SJCRH30 (cell line): ENCODE results near the gene TMEM14A. TPM values are rescaled to one million over a fixed set of nuclear protein-coding genes. Genes with fewer than 3 reads are reported as not detected.
"Not testable (repeated sequence)": the region's sequence is repeated elsewhere in the genome, so short reads cannot be mapped to it uniquely, and the experiment has no call there.

ENCODE experiments used
- DNase-seq, 2 experiments: peaks; one replicate each; pipeline ENCODE4 v3.0.0-alpha.2; 2015 to 2020
- H3K27ac ChIP-seq: fragments of 250-450 bp; sonication (Bioruptor Pico); 2 replicates; pipeline ENCODE4 v1.5.1; 2020; ENCODE audit warnings: mild to moderate bottlenecking, moderate library complexity
- H3K27me3 ChIP-seq: fragments of 250-450 bp; sonication (Bioruptor Pico); 2 replicates; pipeline ENCODE4 v1.5.1; 2020; ENCODE audit warnings: mild to moderate bottlenecking, moderate library complexity
- H3K36me3 ChIP-seq: fragments of 250-450 bp; sonication (Bioruptor Pico); 2 replicates; pipeline ENCODE4 v1.5.1; 2020; ENCODE audit warnings: mild to moderate bottlenecking, moderate library complexity
- H3K4me1 ChIP-seq: fragments of 250-450 bp; sonication (Bioruptor Pico); 2 replicates; pipeline ENCODE4 v1.5.1; 2020; ENCODE audit warnings: mild to moderate bottlenecking, moderate library complexity
- H3K4me3 ChIP-seq: fragments of 250-450 bp; sonication (Bioruptor Pico); 2 replicates; pipeline ENCODE4 v1.5.1; 2020; ENCODE audit warnings: mild to moderate bottlenecking, moderate library complexity
- H3K9me3 ChIP-seq: fragments of 250-450 bp; sonication (Bioruptor Pico); replicated peaks from 2 replicates; pipeline ENCODE4 v1.5.1; 2020; ENCODE audit warnings: mild to moderate bottlenecking, moderate library complexity
- total RNA-seq: library from RNA; depleted of rRNA; stranded (reverse); fragments of >200 nt; shearing (Covaris generic); gene quantifications from 2 replicates; pipeline ENCODE4 v1.2.3, GENCODE V29; 2014

Gene TMEM14A
- total RNA-seq, 1 experiment from 2014 or later = 21.7 TPM

DNA sequence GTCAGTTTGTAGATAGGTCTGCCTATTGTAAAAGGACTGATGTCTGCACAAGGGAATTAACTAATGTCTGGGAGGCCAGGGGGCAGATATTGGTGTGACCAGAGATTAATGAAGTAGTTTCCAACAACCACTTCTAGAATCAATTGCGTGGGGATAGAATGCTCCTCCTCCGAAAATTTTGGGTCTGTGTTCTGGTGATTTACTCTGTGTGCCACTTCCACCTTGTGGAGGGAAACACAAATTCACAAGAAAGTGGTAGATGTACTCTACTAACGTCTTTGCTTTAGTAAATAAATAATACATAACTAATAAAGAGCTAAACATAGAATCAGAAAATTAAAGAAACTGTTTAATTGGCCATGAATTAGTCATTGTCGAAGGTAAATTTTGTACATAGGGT lies 25.5 kb downstream of the TMEM14A start:
- H3K27me3 ChIP-seq = no peaks in the 10 kb centered on the region

DNA sequence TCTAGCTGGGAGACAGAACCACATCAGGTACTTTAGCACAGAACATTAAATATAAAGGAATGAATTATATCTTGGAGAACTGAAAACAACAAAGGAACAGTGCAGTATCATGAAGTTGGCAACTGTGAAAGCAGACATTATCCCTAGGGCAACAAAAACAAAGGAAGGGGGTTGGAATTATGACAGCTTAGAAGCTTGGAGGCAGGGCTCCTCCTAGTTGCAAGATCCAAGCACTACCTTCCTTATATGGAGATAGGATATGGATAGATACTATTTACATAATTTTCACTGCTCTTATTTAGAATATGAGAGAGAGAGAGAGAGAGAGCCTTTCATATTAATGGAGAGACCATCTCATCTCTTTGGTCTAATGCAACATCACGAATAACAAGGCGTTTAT lies 27.0 kb downstream of the TMEM14A start:
- H3K27me3 ChIP-seq = no peaks in the 10 kb centered on the region
- H3K9me3 ChIP-seq = no peaks in the 10 kb centered on the region
- DNase-seq = peak in 1 of 2 experiments; percentile 7
- no peaks in the 10 kb centered on the region for H3K36me3 ChIP-seq
- no peak overlapping the region for H3K27ac ChIP-seq
- H3K4me3 ChIP-seq = no peak overlapping the region
- H3K4me1 ChIP-seq = no peaks in the 10 kb centered on the region

More for the DNA sequence above, 25.5 kb downstream of the TMEM14A start:
- Histone ChIP-seq H3K36me3 (no peaks in the 10 kb centered on the region), H3K4me1 (no peaks in the 10 kb centered on the region), H3K4me3 (no peak overlapping the region), H3K9me3 (no peaks in the 10 kb centered on the region), H3K27ac (no peak overlapping the region)
- DNase-seq = no peak

DNA sequence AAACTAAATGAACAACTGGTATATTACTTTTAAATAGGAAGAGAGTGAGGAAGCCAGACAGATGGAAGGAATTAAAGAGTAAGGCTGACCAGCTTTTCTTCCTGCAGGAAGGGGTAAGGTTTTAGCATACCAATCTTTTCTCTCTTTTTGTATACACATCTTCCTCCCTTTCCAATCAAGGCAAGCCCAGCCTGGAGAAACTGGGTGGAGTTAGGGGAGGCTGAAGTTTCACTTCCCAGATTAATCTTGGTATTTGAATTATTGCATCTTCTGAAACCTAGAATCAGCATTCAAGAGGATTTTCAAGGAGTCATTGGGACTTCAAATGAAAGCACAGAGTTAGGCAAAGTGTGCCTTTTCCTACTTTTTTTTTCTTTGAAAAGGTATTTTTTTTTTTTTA lies 33.1 kb downstream of the TMEM14A start:
- Histone ChIP-seq H3K9me3 (no peaks in the 10 kb centered on the region), H3K27ac (no peak overlapping the region), H3K4me1 (no peaks in the 10 kb centered on the region), H3K4me3 (no peak overlapping the region), H3K36me3 (no peaks in the 10 kb centered on the region), H3K27me3 (no peaks in the 10 kb centered on the region)
- no peak for DNase-seq

DNA sequence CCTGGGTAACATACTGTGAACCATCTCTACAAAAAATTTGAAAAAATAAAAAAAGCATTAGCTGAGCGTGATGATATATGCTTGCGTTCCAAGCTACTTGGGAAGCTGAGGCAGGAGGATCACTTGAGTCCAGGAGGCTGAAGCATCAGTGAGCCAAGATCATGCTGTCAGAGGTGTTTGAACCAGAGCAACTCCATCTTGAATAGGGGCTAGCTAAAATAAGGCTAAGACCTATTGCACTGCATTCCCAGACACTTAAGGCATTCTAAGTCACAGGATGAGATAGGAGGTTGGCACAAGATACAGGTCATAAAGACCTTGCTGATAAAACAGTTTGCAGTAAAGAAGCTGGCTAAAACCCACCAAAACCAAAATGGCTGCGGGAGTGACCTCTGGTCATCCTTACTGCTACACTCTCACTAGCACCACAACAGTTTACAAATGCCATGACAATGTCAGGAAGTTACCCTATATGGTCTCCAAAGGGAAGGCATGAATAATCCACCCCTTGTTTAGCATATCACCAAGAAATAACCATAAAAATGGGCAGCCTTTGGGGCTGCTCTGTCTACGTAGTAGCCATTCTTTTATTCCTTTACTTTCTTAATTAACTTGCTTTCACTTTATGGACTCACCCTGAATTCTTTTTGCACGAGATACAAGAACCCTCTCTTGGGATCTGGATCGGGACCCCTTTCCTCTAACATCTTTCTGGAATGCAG lies 34.0 kb downstream of the TMEM14A start:
- H3K36me3 ChIP-seq, H3K27ac ChIP-seq, H3K4me3 ChIP-seq, DNase-seq, H3K27me3 ChIP-seq, H3K4me1 ChIP-seq, H3K9me3 ChIP-seq: not testable (repeated sequence)

DNA sequence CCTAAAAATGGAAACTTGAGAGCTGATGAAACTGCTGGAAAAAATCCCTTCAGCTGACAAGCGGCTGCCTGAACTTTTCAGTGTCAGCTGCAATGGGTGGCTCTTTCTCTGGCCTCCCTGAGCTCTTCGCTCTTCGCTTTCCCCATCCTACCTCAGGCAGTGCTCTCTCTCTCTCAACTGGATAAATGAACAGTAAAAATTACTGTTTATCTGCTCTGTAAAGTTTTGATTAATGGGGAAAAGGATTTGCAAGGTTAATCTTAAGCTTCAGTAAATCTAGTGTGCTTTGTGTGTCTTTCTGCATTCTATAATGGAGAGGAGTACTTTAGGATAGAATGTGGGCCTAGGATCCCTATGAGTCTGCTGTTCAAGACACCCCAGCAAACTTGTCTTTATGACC lies 35.1 kb downstream of the TMEM14A start:
- Histone ChIP-seq H3K27ac (no peak overlapping the region), H3K9me3 (no peaks in the 10 kb centered on the region), H3K36me3 (no peaks in the 10 kb centered on the region), H3K4me3 (no peak overlapping the region), H3K4me1 (no peaks in the 10 kb centered on the region), H3K27me3 (no peaks in the 10 kb centered on the region)
- DNase-seq = peak in 1 of 2 experiments; percentile 4

DNA sequence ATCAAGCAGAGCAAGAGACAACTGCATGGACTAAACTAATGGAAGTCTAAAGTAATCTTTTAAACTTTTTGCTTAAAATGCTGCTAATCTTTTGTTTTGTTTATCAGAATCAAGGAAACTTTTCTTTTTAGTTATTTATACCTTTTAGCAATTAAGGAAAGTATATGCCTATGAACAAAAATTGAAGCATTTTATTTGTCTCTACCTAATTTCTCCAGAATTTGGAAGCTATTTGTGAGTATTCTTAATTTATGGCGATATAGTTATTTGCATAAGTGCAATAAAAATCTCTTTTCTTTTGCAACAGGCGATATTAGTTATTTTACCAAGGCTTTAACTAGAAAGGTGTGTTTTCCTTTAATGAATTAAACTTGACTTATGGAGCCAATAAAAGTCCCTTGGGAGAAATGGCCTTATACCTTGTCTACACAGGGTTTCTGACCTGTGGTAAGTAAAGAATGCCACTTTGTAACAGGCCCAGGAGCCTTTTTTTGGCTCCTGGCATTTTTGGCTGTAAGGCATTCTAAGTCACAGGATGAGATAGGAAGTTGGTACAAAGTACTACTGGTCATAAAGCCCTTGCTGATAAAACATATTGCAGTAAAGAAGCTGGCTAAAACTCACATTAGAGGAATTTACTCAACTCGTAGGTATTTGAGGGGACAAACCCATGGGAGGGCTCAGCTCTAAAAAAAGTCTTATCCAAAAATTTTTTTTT lies 37.2 kb downstream of the TMEM14A start:
- Histone ChIP-seq H3K4me3 (no peak overlapping the region), H3K27ac (no peak overlapping the region), H3K4me1 (no peaks in the 10 kb centered on the region), H3K36me3 (no peaks in the 10 kb centered on the region), H3K27me3 (no peaks in the 10 kb centered on the region), H3K9me3 (no peaks in the 10 kb centered on the region)
- DNase-seq = no peak

DNA sequence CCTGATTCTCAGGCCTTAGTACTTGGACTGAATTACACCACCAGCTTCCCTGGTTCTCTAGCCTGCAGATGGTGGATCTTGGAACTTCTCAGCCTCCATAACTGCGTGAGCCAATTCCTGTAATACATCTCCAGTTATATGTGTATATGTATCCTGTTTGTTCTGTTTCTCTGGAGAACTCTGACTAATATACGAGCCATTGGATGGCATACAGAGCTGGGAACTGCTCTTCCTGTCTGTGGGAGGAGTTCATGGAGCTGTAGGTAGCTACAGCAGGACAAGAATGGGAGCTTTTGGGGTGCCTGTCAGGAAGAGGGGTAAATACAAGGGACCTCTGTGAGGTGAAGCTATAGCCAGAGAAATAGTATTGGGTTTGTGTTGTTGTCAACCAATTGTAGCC lies 41.2 kb downstream of the TMEM14A start:
- H3K27ac ChIP-seq = no peak overlapping the region
- DNase-seq = no peak
- H3K4me1 ChIP-seq = no peaks in the 10 kb centered on the region
- no peaks in the 10 kb centered on the region for H3K9me3 ChIP-seq
- no peaks in the 10 kb centered on the region for H3K36me3 ChIP-seq
- H3K4me3 ChIP-seq = no peak overlapping the region
- no peaks in the 10 kb centered on the region for H3K27me3 ChIP-seq

DNA sequence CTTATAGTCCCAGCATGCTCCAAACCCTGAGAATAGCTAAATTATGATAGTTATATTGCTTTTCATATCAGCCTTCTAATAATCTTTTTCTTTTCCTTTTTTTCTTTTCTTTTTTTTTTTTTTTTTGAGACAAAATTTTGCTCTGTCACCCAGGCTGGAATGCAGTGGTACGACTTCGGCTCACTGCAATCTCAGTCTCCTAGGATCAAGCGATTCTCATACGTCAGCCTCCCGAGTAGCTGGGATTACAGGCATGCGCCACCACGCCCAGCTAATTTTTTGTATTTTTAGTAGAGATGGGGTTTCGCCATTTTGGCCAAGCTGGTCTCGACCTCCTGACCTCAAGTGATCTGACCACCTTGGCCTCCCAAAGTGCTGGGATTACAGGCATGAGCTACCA lies 43.8 kb downstream of the TMEM14A start:
- not testable (repeated sequence) for H3K27me3 ChIP-seq, H3K4me1 ChIP-seq, H3K36me3 ChIP-seq, H3K4me3 ChIP-seq, H3K9me3 ChIP-seq, DNase-seq, H3K27ac ChIP-seq

DNA sequence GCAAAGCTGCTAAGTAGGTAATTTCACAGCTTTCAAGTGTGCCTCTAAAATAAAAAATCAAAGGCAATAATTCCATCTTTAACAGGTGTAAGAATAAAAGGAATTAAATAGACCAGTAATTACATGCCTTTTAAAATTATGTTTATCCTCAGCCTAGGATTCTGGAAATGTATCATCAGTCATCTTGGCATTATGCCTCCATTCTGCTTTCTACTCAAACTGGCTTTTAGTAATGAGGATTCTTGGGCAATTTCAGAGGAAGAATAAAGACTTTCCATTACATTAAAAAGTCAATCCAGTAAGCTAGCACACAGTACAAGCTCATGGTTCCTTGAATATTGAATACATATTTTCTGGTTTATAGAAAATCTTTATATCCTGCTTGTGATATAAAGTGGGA lies 47.6 kb downstream of the TMEM14A start:
- no peaks in the 10 kb centered on the region for H3K4me1 ChIP-seq
- no peak for DNase-seq
- no peak overlapping the region for H3K4me3 ChIP-seq

DNA sequence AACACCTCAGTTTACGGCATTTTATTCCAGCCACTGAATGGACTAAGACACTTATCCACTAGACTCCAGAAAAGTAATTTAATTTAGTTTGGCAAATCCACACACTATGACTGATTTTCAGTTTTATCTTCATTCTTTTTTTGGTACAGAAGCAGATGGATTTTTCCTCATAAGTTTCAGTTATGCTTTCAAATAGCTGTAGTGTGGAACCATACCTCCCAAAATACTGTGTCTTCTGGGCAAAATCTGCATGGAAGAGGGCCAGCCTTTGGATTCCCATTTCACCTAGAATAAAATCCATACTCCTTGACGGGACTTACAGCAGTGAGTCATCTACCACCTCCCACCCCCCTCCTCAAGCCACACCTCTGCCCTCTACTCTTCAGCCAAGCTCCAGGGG lies 49.4 kb downstream of the TMEM14A start:
- DNase-seq = no peak
- H3K4me3 ChIP-seq = no peak overlapping the region
- no peak overlapping the region for H3K27ac ChIP-seq
- no peaks in the 10 kb centered on the region for H3K9me3 ChIP-seq
- H3K27me3 ChIP-seq = no peaks in the 10 kb centered on the region
- H3K4me1 ChIP-seq = no peaks in the 10 kb centered on the region
- no peaks in the 10 kb centered on the region for H3K36me3 ChIP-seq

More for the DNA sequence above, 47.6 kb downstream of the TMEM14A start:
- Histone ChIP-seq H3K27me3 (no peaks in the 10 kb centered on the region), H3K36me3 (no peaks in the 10 kb centered on the region), H3K9me3 (no peaks in the 10 kb centered on the region), H3K27ac (no peak overlapping the region)

DNA sequence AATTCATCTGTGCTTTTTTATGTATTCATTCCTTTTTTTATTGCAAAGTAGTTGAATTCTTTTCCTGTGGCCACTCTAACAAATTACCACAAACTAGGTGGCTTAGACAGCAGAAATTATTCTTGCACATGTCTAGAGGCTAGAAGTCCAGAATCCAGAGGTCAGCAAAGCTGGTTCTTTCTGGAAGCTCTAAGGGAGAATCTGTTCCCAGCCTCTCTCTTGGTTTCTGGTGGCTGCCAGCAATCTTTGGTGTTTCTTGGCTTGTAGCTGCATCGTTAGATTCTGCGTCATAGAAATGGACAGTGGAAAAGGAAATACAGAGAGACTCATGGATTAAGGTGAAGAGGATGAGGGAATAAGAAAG lies 53.1 kb downstream of the TMEM14A start:
- no peaks in the 10 kb centered on the region for H3K4me1 ChIP-seq
- no peak overlapping the region for H3K27ac ChIP-seq
- H3K9me3 ChIP-seq = no peaks in the 10 kb centered on the region
- H3K4me3 ChIP-seq = no peak overlapping the region
- no peaks in the 10 kb centered on the region for H3K27me3 ChIP-seq
- no peaks in the 10 kb centered on the region for H3K36me3 ChIP-seq
- no peak for DNase-seq

DNA sequence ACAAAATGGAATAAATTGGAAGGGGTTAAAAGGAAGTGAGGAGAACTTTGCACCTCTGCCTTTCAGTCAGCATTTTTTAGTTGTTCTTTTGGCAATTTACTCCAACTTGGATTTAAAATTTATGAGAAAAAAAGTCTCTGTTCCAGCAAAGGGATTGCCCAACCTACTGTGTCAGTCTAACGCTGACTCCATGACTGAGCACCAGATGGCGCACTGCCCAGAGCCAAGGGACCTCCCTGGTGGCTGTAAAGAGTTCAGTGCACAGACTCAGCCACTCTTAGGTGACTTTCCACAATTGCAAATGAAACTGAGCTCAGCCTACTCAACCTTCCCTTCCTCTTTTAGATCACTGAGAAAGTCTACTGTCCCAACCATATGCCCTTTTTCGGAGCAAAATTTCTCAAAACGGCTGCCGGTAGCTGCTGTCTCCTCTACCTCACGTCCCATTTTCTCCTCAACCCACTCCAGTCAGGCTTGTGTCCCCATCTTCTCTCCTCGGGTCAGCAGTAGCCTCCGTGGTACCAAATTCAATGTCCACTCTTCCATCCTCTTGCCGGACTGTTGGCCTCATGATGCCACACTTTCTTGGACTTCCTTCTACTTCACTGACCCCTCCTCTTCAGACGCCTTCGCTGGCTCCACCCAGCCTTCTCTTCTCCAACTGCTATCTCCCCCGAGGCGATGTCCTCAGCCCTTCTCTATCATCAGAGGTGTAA lies 53.7 kb downstream of the TMEM14A start:
- Histone ChIP-seq H3K27me3 (no peaks in the 10 kb centered on the region), H3K9me3 (no peaks in the 10 kb centered on the region), H3K36me3 (no peaks in the 10 kb centered on the region), H3K4me3 (no peak overlapping the region), H3K27ac (no peak overlapping the region), H3K4me1 (no peaks in the 10 kb centered on the region)
- peak; percentile 39 to 63 for DNase-seq

DNA sequence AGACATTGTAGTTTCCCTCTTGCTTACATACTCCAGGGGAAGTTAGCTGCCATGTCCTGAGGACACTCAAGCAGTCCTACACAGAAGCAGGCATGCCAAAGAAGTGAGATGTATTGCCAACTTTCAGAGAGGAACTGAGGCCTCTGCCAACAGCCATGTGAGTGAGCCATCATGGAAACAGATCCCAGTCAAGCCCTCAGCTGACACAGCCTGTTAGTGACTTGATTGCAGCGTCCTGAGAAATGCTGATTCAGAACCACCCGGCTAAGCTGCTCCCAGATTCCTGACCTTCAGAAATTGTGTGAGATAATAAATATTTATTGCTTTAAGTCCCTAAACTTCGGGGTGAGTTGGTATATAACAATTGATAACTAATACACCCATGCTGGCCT lies 54.2 kb downstream of the TMEM14A start:
- no peak for DNase-seq
- no peaks in the 10 kb centered on the region for H3K9me3 ChIP-seq
- H3K36me3 ChIP-seq = no peaks in the 10 kb centered on the region
- H3K4me3 ChIP-seq = no peak overlapping the region
- H3K4me1 ChIP-seq = no peaks in the 10 kb centered on the region
- no peaks in the 10 kb centered on the region for H3K27me3 ChIP-seq
- no peak overlapping the region for H3K27ac ChIP-seq

DNA sequence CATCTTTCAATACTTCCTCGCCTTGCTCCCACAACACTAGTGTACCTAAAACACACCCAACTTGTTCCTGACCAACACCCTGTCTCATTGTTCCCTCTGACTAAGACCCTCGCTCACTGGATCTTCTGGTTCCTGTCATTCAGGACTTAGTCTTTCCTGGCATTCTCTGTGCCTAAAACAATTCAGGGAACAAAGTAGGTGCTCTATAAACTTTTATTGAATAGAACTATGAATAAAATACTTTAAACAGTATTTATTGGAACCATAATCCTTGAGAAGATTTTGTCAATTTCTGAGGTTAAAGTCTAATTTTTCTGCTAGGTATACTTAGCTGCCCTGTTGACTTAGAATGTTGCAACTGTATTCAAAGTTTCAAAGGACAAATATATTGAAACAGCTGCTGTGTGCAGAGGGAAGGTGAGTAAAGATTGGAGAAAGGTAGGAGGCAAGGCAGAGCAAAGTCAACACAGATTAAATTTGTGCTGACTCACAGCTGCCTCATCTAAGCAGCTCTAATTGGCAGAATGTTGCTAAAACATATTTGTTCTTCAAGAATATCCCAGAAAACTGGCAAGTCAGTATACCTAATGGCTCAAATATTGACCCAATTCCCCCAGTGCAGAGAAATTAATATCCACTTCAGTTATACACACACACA lies 54.8 kb downstream of the TMEM14A start:
- no peak overlapping the region for H3K4me3 ChIP-seq
- no peaks in the 10 kb centered on the region for H3K4me1 ChIP-seq
- no peak overlapping the region for H3K27ac ChIP-seq
- no peaks in the 10 kb centered on the region for H3K36me3 ChIP-seq
- H3K27me3 ChIP-seq = no peaks in the 10 kb centered on the region
- no peak for DNase-seq
- H3K9me3 ChIP-seq = no peaks in the 10 kb centered on the region

DNA sequence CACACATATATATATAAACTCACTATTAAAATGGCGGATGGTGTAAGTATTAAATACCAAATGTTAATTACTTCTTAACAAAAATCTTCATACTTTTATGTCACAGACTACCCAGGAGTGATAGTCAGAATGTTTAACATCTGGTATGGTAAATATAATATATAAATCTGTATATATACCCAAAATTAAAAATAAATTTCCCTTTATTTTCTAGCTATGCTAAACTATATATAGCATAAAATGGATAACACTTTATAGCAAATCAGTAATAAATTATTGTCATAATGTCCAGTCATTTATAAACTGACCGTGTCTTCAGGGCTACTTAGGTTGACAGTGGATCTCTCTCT lies 55.3 kb downstream of the TMEM14A start:
- no peaks in the 10 kb centered on the region for H3K27me3 ChIP-seq
- no peak for DNase-seq
- H3K9me3 ChIP-seq = no peaks in the 10 kb centered on the region
- H3K4me3 ChIP-seq = no peak overlapping the region
- H3K27ac ChIP-seq = no peak overlapping the region
- no peaks in the 10 kb centered on the region for H3K36me3 ChIP-seq
- H3K4me1 ChIP-seq = no peaks in the 10 kb centered on the region
